HepG2 (cell line): ENCODE measurements around the gene DYNC1LI2. TPM values are rescaled to one million over a fixed set of nuclear protein-coding genes. Genes with fewer than 3 reads are reported as not detected.
A peak's percentile ranks its signal among the peaks of the same experiment; 100 is the strongest.

Experiments used
- CHD4 ChIP-seq: fragments of 200-600 bp; sonication (generic); IDR thresholded peaks from 2 replicates; pipeline ENCODE4 v1.7.0; 2017; ENCODE audit warnings: mild to moderate bottlenecking, low read length, borderline replicate concordance
- GABPA ChIP-seq, 2 experiments: IDR thresholded peaks; 2 replicates each; pipeline ENCODE4 v1.6.1; 2011 to 2016; ENCODE audit warnings: low read depth in 2 of 2, low read length in 1 of 2, missing biosample characterization in 1 of 2, missing genetic modification characterization in 1 of 2
- KAT7 ChIP-seq: IDR thresholded peaks from 2 replicates; pipeline ENCODE4 v1.6.1; 2018; ENCODE audit warnings: borderline replicate concordance, missing compliant biosample characterization
- KLF13 ChIP-seq: sonication (generic); formaldehyde crosslinking; IDR thresholded peaks from 2 replicates; pipeline ENCODE4 v1.4.0; 2020; ENCODE audit warnings: mild to moderate bottlenecking, missing genetic modification reagents
- MED8 ChIP-seq: sonication (generic); formaldehyde crosslinking; IDR thresholded peaks from 2 replicates; pipeline ENCODE4 v1.8.1; 2023; ENCODE audit warnings: mild to moderate bottlenecking, missing genetic modification reagents; ENCODE audit not compliant: insufficient replicate concordance
- MLLT10 ChIP-seq: sonication (generic); formaldehyde crosslinking; IDR thresholded peaks from 2 replicates; pipeline ENCODE4 v1.4.0; 2020; ENCODE audit warnings: missing genetic modification reagents
- PRPF4 ChIP-seq: fragments of 200-400 bp; formaldehyde crosslinking; IDR thresholded peaks from 2 replicates; pipeline ENCODE4 v1.6.1; 2016; ENCODE audit warnings: low read length, low read depth; ENCODE audit not compliant: poor library complexity, severe bottlenecking
- RXRA ChIP-seq: sonication (generic); formaldehyde crosslinking; IDR thresholded peaks from 2 replicates; pipeline ENCODE4 v1.5.1; 2020; ENCODE audit warnings: missing genetic modification reagents
- SOX5 ChIP-seq: IDR thresholded peaks from 2 replicates; pipeline ENCODE4 v1.6.1; 2016; ENCODE audit warnings: borderline replicate concordance
- TGIF2 ChIP-seq: IDR thresholded peaks from 2 replicates; pipeline ENCODE4 v1.6.1; 2016; ENCODE audit warnings: control low read depth, missing compliant biosample characterization
- TRIM22 ChIP-seq: fragments of 450-650 bp; IDR thresholded peaks from 2 replicates; pipeline ENCODE4 v1.6.1; 2017
- ZNF121 ChIP-seq: sonication (generic); formaldehyde crosslinking; IDR thresholded peaks from 2 replicates; pipeline ENCODE4 v1.5.0; 2020; ENCODE audit warnings: mild to moderate bottlenecking, missing genetic modification reagents
- ZNF142 ChIP-seq: sonication (generic); formaldehyde crosslinking; IDR thresholded peaks from 2 replicates; pipeline ENCODE4 v1.4.0; 2020; ENCODE audit warnings: missing genetic modification reagents
- ZNF576 ChIP-seq: sonication (generic); formaldehyde crosslinking; IDR thresholded peaks from 2 replicates; pipeline ENCODE4 v1.4.0; 2020; ENCODE audit warnings: mild to moderate bottlenecking, missing genetic modification reagents
- ZNF644 ChIP-seq: IDR thresholded peaks from 2 replicates; pipeline ENCODE4 v1.6.1; 2016; ENCODE audit warnings: low read depth
- polyA plus RNA-seq, 8 experiments: library from polyadenylated mRNA; depleted of rRNA in 3 of 8; stranded (reverse) in 7 of 8; unstranded in 1 of 8; fragments of >200 nt; fragmentation: Illumina TruSeq in 4 of 8; extraction: Trizol in 4 of 8; gene quantifications; 2 replicates each; pipeline versions ENCODE4 v1.2.1 to v1.2.3, GENCODE V29; 2011 to 2016; ENCODE audit warnings: low read depth in 4 of 8, missing spikeins in 1 of 8, mixed read lengths in 1 of 8; ENCODE audit not compliant: insufficient read depth in 1 of 8
- total RNA-seq, 5 experiments: library from RNA; depleted of rRNA; stranded (reverse); fragments of >200 nt; fragmentation: Illumina TruSeq; extraction: Trizol; gene quantifications; 2 replicates each; pipeline ENCODE4 v1.2.3, GENCODE V29; 2016; ENCODE audit warnings: low read depth in 1 of 5
- TF ChIP-seq, protein P1 (sequence below): sonication (generic); formaldehyde crosslinking; IDR thresholded peaks from 2 replicates; pipeline ENCODE4 v1.4.0; 2020; ENCODE audit warnings: missing genetic modification reagents
- TF ChIP-seq, protein P2 (sequence below): sonication (generic); formaldehyde crosslinking; IDR thresholded peaks from 2 replicates; pipeline ENCODE4 v1.5.1; 2020; ENCODE audit warnings: missing genetic modification reagents, mild to moderate bottlenecking, borderline replicate concordance
- TF ChIP-seq, protein P3 (sequence below): sonication (generic); formaldehyde crosslinking; IDR thresholded peaks from 2 replicates; pipeline ENCODE4 v1.4.0; 2020; ENCODE audit warnings: missing genetic modification reagents

Gene DYNC1LI2
- total and polyA plus RNA-seq, 2 of the 13 experiments (the other 11 are each of a cell fraction or from before 2014, with no cell fraction given) = 65.5 to 135 TPM

DNA sequence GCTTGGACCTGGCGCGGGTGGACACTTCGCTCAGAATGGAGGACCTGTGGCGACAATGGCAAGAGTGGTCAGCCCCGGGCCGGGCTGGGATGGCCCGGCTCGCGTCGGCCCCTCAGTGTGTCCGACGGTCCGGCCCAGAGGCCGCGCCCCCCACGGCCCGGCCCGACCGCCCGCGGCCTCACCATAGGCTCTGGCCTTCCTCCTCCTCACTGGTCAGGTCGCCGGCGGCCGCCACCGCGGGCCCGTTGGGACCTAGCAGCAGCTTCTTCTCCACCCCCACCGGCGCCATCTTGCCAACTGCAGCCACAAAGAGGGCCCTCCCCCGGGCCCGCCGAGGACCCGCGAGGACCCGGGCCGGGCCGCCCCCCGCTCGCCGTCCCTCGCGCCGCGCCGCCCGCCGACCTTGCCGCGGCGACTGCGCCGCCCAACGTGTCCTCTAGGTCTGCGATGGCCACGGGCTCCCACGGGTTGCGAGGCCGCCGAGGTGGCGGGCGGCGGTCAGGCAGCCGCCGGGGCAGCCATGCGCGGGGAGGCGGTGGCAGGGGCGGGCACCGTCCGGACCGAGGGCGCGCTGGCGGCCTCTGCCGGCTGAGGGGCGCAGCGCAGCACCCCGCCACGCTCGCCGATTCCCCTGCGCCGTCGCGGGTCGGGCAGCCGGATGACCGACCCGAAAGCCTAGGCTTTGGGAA is at the start of gene DYNC1LI2 (continued):
- no peak for TF ChIP-seq KLF13 (CRISPR knock-in tag)
- no peak for TF ChIP-seq PRPF4
- TF ChIP-seq RXRA (CRISPR knock-in tag) = no peak; the same call in 1 of the 2 replicates
- TF ChIP-seq KAT7 (CRISPR knock-in tag) = no peak; the same call in 1 of the 2 replicates
- peak; percentile 55; the same call in 1 of the 2 replicates for TF ChIP-seq ZNF644 (CRISPR knock-in tag)
- no peak for TF ChIP-seq ZNF121
- no peak for TF ChIP-seq TRIM22
- no peak for TF ChIP-seq SOX5
- TF ChIP-seq MED8 = peak; percentile 41
- TF ChIP-seq, protein P1, sequence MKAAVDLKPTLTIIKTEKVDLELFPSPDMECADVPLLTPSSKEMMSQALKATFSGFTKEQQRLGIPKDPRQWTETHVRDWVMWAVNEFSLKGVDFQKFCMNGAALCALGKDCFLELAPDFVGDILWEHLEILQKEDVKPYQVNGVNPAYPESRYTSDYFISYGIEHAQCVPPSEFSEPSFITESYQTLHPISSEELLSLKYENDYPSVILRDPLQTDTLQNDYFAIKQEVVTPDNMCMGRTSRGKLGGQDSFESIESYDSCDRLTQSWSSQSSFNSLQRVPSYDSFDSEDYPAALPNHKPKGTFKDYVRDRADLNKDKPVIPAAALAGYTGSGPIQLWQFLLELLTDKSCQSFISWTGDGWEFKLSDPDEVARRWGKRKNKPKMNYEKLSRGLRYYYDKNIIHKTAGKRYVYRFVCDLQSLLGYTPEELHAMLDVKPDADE (CRISPR knock-in tag) = no peak
- TF ChIP-seq CHD4 = no peak
- TF ChIP-seq, protein P2, sequence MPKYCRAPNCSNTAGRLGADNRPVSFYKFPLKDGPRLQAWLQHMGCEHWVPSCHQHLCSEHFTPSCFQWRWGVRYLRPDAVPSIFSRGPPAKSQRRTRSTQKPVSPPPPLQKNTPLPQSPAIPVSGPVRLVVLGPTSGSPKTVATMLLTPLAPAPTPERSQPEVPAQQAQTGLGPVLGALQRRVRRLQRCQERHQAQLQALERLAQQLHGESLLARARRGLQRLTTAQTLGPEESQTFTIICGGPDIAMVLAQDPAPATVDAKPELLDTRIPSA = no peak
- peak; percentile 20; the same call in 1 of the 2 replicates for TF ChIP-seq ZNF576 (CRISPR knock-in tag)
- no peak for TF ChIP-seq TGIF2 (CRISPR knock-in tag)
- TF ChIP-seq, protein P3, sequence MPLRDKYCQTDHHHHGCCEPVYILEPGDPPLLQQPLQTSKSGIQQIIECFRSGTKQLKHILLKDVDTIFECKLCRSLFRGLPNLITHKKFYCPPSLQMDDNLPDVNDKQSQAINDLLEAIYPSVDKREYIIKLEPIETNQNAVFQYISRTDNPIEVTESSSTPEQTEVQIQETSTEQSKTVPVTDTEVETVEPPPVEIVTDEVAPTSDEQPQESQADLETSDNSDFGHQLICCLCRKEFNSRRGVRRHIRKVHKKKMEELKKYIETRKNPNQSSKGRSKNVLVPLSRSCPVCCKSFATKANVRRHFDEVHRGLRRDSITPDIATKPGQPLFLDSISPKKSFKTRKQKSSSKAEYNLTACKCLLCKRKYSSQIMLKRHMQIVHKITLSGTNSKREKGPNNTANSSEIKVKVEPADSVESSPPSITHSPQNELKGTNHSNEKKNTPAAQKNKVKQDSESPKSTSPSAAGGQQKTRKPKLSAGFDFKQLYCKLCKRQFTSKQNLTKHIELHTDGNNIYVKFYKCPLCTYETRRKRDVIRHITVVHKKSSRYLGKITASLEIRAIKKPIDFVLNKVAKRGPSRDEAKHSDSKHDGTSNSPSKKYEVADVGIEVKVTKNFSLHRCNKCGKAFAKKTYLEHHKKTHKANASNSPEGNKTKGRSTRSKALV (CRISPR knock-in tag) = no peak
- no peak for TF ChIP-seq MLLT10 (CRISPR knock-in tag)
- 0 out of 2 replicates have a peak, but pooled peaks have one; percentile 44 for TF ChIP-seq ZNF142 (CRISPR knock-in tag)
- TF ChIP-seq GABPA (IDR thresholded peaks at IDR 0.05; ENCODE audit: low read depth, low read length) = no peak
- TF ChIP-seq GABPA (CRISPR knock-in tag; IDR thresholded peaks at IDR 0.05; ENCODE audit: low read depth) = no peak
